ENCODE data around the gene SF1.

SF1 gene

GRCh38 chr11:64784813-64785581 is 6.7 kb upstream of the SF1 start:
- DNase-seq (ENCODE audit: low read depth in 1 of 2, low spot score in 1 of 2) = no peak

- no peak for DNase-seq (ENCODE audit: low read depth in 1 of 2, low spot score in 1 of 2)
These were observed 194 bp downstream of the SF1 start for GRCh38 chr11:64778223-64778472.

- DNase-seq (ENCODE audit: low read depth in 1 of 2, low spot score in 1 of 2) = peak; percentile 66 to 75
These were observed 706 bp downstream of the SF1 start for GRCh38 chr11:64777449-64778222.

GRCh38 chr11:64776875-64777274 is 1.5 kb downstream of the SF1 start:
- DNase-seq (ENCODE audit: low read depth in 1 of 2, low spot score in 1 of 2) = no peak

GRCh38 chr11:64776425-64776824 is 1.9 kb downstream of the SF1 start:
- no peak for DNase-seq (ENCODE audit: low read depth in 1 of 2, low spot score in 1 of 2)

GRCh38 chr11:64774144-64774543 is 4.2 kb downstream of the SF1 start:
- DNase-seq (ENCODE audit: low read depth in 1 of 2, low spot score in 1 of 2) = no peak

GRCh38 chr11:64772303-64773018 is 5.9 kb downstream of the SF1 start:
- no peak for DNase-seq (ENCODE audit: low read depth in 1 of 2, low spot score in 1 of 2)

- no peak for DNase-seq (ENCODE audit: low read depth in 1 of 2, low spot score in 1 of 2)
These were observed 6.5 kb downstream of the SF1 start for GRCh38 chr11:64771861-64772260.

- no peak for DNase-seq (ENCODE audit: low read depth in 1 of 2, low spot score in 1 of 2)
These were observed 8.2 kb downstream of the SF1 start for GRCh38 chr11:64770120-64770519.

- no peak for DNase-seq (ENCODE audit: low read depth in 1 of 2, low spot score in 1 of 2)
These were observed 9.1 kb downstream of the SF1 start for GRCh38 chr11:64769283-64769682.

- DNase-seq (ENCODE audit: low read depth in 1 of 2, low spot score in 1 of 2) = no peak
These were observed 10.0 kb downstream of the SF1 start for GRCh38 chr11:64768300-64768694.

- DNase-seq (ENCODE audit: low read depth in 1 of 2, low spot score in 1 of 2) = peak; percentile 54 to 55
These were observed 10.7 kb downstream of the SF1 start for GRCh38 chr11:64767344-64768299.

- DNase-seq (ENCODE audit: low read depth in 1 of 2, low spot score in 1 of 2) = no peak
These were observed 11.5 kb downstream of the SF1 start for GRCh38 chr11:64766881-64767280.

GRCh38 chr11:64765851-64766665 is 12.3 kb downstream of the SF1 start:
- DNase-seq (ENCODE audit: low read depth in 1 of 2, low spot score in 1 of 2) = no peak

- no peak for DNase-seq (ENCODE audit: low read depth in 1 of 2, low spot score in 1 of 2)
These were observed 13.0 kb downstream of the SF1 start for GRCh38 chr11:64765291-64765850.

GRCh38 chr11:64764753-64765152 is 13.6 kb downstream of the SF1 start:
- no peak for DNase-seq (ENCODE audit: low read depth in 1 of 2, low spot score in 1 of 2)

- DNase-seq (ENCODE audit: low read depth in 1 of 2, low spot score in 1 of 2) = no peak
These were observed 14.2 kb downstream of the SF1 start for GRCh38 chr11:64764040-64764611.

- no peak for DNase-seq (ENCODE audit: low read depth in 1 of 2, low spot score in 1 of 2)
These were observed 14.8 kb downstream of the SF1 start for GRCh38 chr11:64763526-64764039.
